Measurements from ENCODE around the gene TXNRD2. TPM values are rescaled to one million over a fixed set of nuclear protein-coding genes. Genes with fewer than 3 reads are reported as not detected.

Gene TXNRD2
- total and polyA plus RNA-seq, 2 donors from 2014 or later, result 28.6 to 50.6 TPM

- H3K27me3 ChIP-seq (ENCODE audit: control insufficient read depth, insufficient read depth, low read length), result no peaks in the 10 kb centered on the region
- TF ChIP-seq CTCF (IDR thresholded peaks at IDR 0.05; ENCODE audit: borderline replicate concordance, extremely low read depth, insufficient read depth), result no peak
- no peak overlapping the region for H3K27ac ChIP-seq (ENCODE audit: low read depth in 2 of 2, low read length in 2 of 2)
- H3K4me3 ChIP-seq (ENCODE audit: low read length in 3 of 3), result no peak overlapping the region
- H3K4me1 ChIP-seq (ENCODE audit: control insufficient read depth in 2 of 3, insufficient read depth in 2 of 3, low read depth in 1 of 3, low read length in 3 of 3), result no peaks in the 10 kb centered on the region
- H3K9me3 ChIP-seq (ENCODE audit: control insufficient read depth in 2 of 3, insufficient read depth in 1 of 3, low read length in 3 of 3), result no peaks in the 10 kb centered on the region
- DNase-seq (no peak), FAIRE-seq (no peak)
- H3K36me3 ChIP-seq (ENCODE audit: control insufficient read depth in 2 of 3, insufficient read depth in 3 of 3, low read length in 3 of 3), result peaks cover 0 to 3% (median 2%) of the 10 kb centered on the region in 3 donors
- H3K9ac ChIP-seq (ENCODE audit: low read length in 3 of 3), result no peak overlapping the region
- intact Hi-C loops (cut with DNase I), result no loop called here
These were observed 36.0 kb downstream of the TXNRD2 start for GRCh38 chr22:19905347-19906276.

GRCh38 chr22:19904935-19905334 lies 36.7 kb downstream of the TXNRD2 start:
- intact Hi-C loops (cut with DNase I), result no loop called here
- FAIRE-seq (no peak), DNase-seq (peak in 2 of 5 donors; percentile 70 to 80)
- Histone ChIP-seq H3K9ac (ENCODE audit: low read length in 3 of 3) (no peak overlapping the region), H3K27me3 (ENCODE audit: control insufficient read depth, insufficient read depth, low read length) (no peaks in the 10 kb centered on the region), H3K27ac (ENCODE audit: low read depth in 2 of 2, low read length in 2 of 2) (no peak overlapping the region), H3K36me3 (ENCODE audit: control insufficient read depth in 2 of 3, insufficient read depth in 3 of 3, low read length in 3 of 3) (peaks cover 0 to 3% (median 0%) of the 10 kb centered on the region in 3 donors), H3K4me1 (ENCODE audit: control insufficient read depth in 2 of 3, insufficient read depth in 2 of 3, low read depth in 1 of 3, low read length in 3 of 3) (no peaks in the 10 kb centered on the region), H3K4me3 (ENCODE audit: low read length in 3 of 3) (no peak overlapping the region), H3K9me3 (ENCODE audit: control insufficient read depth in 2 of 3, insufficient read depth in 1 of 3, low read length in 3 of 3) (no peaks in the 10 kb centered on the region)
- TF ChIP-seq CTCF (IDR thresholded peaks at IDR 0.05; ENCODE audit: borderline replicate concordance, extremely low read depth, insufficient read depth), result no peak

GRCh38 chr22:19904174-19904856 lies 37.3 kb downstream of the TXNRD2 start:
- H3K9me3 ChIP-seq (ENCODE audit: control insufficient read depth in 2 of 3, insufficient read depth in 1 of 3, low read length in 3 of 3), result no peaks in the 10 kb centered on the region
- DNase-seq (no peak), FAIRE-seq (no peak)
- intact Hi-C loops (cut with DNase I), result no loop called here
- no peak overlapping the region for H3K27ac ChIP-seq (ENCODE audit: low read depth in 2 of 2, low read length in 2 of 2)
- no peaks in the 10 kb centered on the region for H3K27me3 ChIP-seq (ENCODE audit: control insufficient read depth, insufficient read depth, low read length)
- TF ChIP-seq CTCF (IDR thresholded peaks at IDR 0.05; ENCODE audit: borderline replicate concordance, extremely low read depth, insufficient read depth), result no peak
- H3K4me3 ChIP-seq (ENCODE audit: low read length in 3 of 3), result no peak overlapping the region
- no peak overlapping the region for H3K9ac ChIP-seq (ENCODE audit: low read length in 3 of 3)
- H3K4me1 ChIP-seq (ENCODE audit: control insufficient read depth in 2 of 3, insufficient read depth in 2 of 3, low read depth in 1 of 3, low read length in 3 of 3), result no peaks in the 10 kb centered on the region
- peaks cover 0 to 3% (median 0%) of the 10 kb centered on the region in 3 donors for H3K36me3 ChIP-seq (ENCODE audit: control insufficient read depth in 2 of 3, insufficient read depth in 3 of 3, low read length in 3 of 3)
